RWPE2 (cell line): ENCODE data around the gene ANXA6.
A peak's percentile ranks its signal among the peaks of the same experiment; 100 is the strongest.

ENCODE experiments used
- ATAC-seq: fragments of 200-7000 bp; cut with Tn5 transposase; 3 replicates; pipeline ENCODE4 v1.9.1; 2021; ENCODE audit warnings: low read depth
- DNase-seq: peaks from one replicate; pipeline ENCODE4 v3.0.0-alpha.2; 2020; ENCODE audit warnings: low spot score
- H3K27ac ChIP-seq: fragments of 450-650 bp; 2 replicates; pipeline ENCODE4 v1.5.1; 2017; ENCODE audit warnings: mild to moderate bottlenecking; ENCODE audit not compliant: poor library complexity, severe bottlenecking
- H3K27me3 ChIP-seq: fragments of 250-450 bp; sonication (Bioruptor Pico); 2 replicates; pipeline ENCODE4 v1.5.1; 2021; ENCODE audit warnings: mild to moderate bottlenecking, moderate library complexity; ENCODE audit not compliant: insufficient read depth, poor library complexity, severe bottlenecking
- H3K36me3 ChIP-seq: fragments of 250-450 bp; sonication (Bioruptor Pico); 2 replicates; pipeline ENCODE4 v1.5.1; 2020; ENCODE audit warnings: low read depth, mild to moderate bottlenecking, moderate library complexity
- H3K4me1 ChIP-seq: fragments of 250-450 bp; sonication (Bioruptor Pico); 2 replicates; pipeline ENCODE4 v1.5.1; 2021; ENCODE audit warnings: mild to moderate bottlenecking, moderate library complexity; ENCODE audit not compliant: insufficient read depth, poor library complexity, severe bottlenecking
- H3K4me3 ChIP-seq: fragments of 250-450 bp; sonication (Bioruptor Pico); 2 replicates; pipeline ENCODE4 v1.5.1; 2021; ENCODE audit warnings: mild to moderate bottlenecking, moderate library complexity; ENCODE audit not compliant: severe bottlenecking
- H3K9me3 ChIP-seq: fragments of 250-450 bp; sonication (Bioruptor Pico); 2 replicates; pipeline ENCODE4 v1.5.1; 2021; ENCODE audit warnings: mild to moderate bottlenecking, moderate library complexity; ENCODE audit not compliant: severe bottlenecking
- TF ChIP-seq, protein P1 (sequence below): fragments of 450-650 bp; IDR thresholded peaks from one replicate; pipeline ENCODE4 v1.5.1; 2017; ENCODE audit warnings: mild to moderate bottlenecking, moderate library complexity; ENCODE audit not compliant: poor library complexity, severe bottlenecking

The ANXA6 gene

DNA sequence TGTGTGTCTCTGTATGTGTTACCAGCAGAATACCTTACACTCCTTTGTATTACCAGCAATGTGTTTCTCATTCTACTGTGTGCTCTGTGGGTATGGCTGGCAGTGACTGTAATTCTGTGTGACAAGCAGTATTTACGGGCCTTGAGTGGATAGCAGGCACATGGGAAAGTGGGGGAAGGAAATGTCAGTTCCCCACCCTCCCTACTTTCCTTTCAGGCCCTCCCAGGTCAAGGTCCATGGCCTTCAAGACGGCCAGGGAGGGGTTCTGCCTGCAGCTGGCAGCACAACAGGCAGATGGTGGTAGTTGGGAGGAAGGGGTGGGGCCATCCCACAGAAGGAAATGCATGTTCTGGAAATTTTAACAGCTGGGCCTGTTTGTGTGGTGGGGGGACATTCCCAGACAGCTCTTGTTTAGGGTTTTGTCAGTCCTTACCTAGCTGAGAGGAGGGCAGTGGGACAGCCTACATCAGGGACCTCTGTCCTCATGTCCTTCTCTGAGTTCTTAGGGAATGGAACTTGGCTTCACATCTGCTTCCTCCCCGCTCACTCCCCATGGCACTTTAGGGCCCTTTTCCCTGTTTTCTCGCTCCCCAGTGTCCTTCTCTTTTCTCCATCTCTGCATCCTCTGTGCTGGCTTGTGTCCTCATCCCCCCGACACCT lies 62.1 kb downstream of the ANXA6 start:
- Histone ChIP-seq H3K4me3 (no peak overlapping the region), H3K27ac (peak overlapping the region; percentile 100), H3K4me1 (peaks cover 37% of the 10 kb centered on the region), H3K36me3 (no peaks in the 10 kb centered on the region), H3K27me3 (no peaks in the 10 kb centered on the region), H3K9me3 (no peaks in the 10 kb centered on the region)
- DNase-seq: no peak
- TF ChIP-seq, protein P1, sequence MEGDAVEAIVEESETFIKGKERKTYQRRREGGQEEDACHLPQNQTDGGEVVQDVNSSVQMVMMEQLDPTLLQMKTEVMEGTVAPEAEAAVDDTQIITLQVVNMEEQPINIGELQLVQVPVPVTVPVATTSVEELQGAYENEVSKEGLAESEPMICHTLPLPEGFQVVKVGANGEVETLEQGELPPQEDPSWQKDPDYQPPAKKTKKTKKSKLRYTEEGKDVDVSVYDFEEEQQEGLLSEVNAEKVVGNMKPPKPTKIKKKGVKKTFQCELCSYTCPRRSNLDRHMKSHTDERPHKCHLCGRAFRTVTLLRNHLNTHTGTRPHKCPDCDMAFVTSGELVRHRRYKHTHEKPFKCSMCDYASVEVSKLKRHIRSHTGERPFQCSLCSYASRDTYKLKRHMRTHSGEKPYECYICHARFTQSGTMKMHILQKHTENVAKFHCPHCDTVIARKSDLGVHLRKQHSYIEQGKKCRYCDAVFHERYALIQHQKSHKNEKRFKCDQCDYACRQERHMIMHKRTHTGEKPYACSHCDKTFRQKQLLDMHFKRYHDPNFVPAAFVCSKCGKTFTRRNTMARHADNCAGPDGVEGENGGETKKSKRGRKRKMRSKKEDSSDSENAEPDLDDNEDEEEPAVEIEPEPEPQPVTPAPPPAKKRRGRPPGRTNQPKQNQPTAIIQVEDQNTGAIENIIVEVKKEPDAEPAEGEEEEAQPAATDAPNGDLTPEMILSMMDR: no peak
- ATAC-seq: no peak

DNA sequence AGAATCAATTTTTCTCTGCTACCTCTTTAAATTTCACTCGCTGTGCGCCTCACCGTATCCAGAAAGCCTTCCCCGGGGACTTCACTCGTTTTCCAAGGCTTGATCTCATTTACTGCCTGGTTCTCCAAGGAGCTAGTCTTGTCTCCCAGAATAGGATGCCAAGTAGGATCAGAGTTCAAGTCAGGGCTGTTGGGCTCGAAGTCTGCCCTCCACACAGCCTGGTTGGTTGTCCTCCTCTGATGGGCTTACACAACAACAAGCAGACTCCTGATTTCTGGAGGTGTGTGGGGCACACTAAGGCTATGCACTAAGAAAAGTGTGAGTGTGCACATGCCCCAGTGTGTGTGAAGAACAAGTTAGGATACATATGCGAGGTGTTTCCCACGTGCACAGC lies 62.7 kb downstream of the ANXA6 start:
- Histone ChIP-seq H3K4me1 (peaks cover 37% of the 10 kb centered on the region), H3K4me3 (no peak overlapping the region), H3K27ac (peak overlapping the region; percentile 100), H3K27me3 (no peaks in the 10 kb centered on the region), H3K36me3 (no peaks in the 10 kb centered on the region), H3K9me3 (no peaks in the 10 kb centered on the region)
- TF ChIP-seq, protein P1: no peak
- ATAC-seq: no peak
- no peak for DNase-seq

DNA sequence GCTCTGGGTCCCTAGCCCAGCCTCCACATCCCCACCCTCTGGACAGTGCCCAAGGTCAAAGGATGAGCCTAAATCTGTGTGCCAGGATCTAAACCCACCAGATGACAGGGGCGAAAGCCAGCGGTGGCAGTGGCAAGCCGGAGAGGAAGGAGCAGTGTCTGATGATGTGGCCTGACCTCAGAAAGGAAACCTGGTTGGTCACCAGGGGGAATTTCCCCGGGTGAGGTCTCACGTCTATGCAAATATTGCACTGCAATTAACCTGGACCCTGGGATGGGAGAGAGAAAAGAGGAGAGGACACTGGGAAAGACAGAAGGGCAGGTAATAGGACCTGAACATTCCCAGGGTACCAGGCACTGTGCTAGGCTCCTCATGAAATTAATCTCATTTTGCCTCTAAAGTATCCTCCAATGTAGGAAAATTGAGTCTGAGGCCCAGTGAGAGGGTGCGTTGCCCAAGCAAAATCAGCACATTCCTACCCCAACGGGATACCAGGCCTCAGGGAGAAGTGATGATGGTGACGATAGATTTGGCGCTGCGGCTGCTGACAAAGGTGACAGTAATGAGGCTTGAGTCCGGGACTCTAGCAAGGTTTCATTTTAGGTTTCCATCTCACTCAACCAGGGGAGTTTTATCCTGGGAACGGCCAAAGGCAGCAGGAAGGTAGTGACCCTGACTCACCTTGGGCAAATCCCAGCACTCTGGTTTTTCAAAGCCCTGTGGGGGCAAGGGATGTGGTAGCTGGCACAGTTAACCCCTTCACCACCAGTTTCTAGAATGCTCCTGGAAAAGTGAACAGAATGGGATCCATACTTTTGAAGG lies 63.3 kb downstream of the ANXA6 start:
- peaks cover 37% of the 10 kb centered on the region for H3K4me1 ChIP-seq

DNA sequence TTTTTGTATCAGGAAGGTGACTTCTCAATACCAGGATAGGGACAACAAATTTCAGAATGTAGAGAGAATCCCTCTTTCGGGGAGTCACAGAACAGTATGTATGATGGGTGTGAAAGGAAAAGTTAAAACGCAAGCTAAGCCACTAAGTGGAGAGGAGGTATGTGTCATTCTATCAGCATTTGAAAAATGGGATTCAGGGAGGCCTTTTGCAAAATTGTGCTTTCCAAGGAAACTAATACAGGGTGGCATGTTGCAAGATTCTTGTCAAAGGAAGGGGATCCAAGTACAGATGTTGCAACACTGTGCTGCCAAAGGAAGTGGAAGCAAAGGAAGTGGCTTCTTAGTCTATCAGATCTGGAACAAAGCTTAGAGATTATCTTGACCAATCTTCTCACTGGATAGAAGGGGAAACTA lies 64.1 kb downstream of the ANXA6 start:
- peak overlapping the region; percentile 100 for H3K27ac ChIP-seq
- TF ChIP-seq, protein P1: peak; percentile 60
- ATAC-seq: peak; percentile 81
- no peak for DNase-seq
- no peaks in the 10 kb centered on the region for H3K27me3 ChIP-seq
- peaks cover 37% of the 10 kb centered on the region for H3K4me1 ChIP-seq
- H3K36me3 ChIP-seq: no peaks in the 10 kb centered on the region
- H3K4me3 ChIP-seq: no peak overlapping the region
- H3K9me3 ChIP-seq: no peaks in the 10 kb centered on the region

More for the DNA sequence above, 63.3 kb downstream of the ANXA6 start:
- DNase-seq (no peak), ATAC-seq (peak; percentile 13; the same call in 2 of the 3 replicates)
- Histone ChIP-seq H3K4me3 (no peak overlapping the region), H3K27ac (peak overlapping the region; percentile 100), H3K27me3 (no peaks in the 10 kb centered on the region), H3K36me3 (no peaks in the 10 kb centered on the region), H3K9me3 (no peaks in the 10 kb centered on the region)
- TF ChIP-seq, protein P1: no peak
